ENCODE measurements around the gene SNX1.

DNA sequence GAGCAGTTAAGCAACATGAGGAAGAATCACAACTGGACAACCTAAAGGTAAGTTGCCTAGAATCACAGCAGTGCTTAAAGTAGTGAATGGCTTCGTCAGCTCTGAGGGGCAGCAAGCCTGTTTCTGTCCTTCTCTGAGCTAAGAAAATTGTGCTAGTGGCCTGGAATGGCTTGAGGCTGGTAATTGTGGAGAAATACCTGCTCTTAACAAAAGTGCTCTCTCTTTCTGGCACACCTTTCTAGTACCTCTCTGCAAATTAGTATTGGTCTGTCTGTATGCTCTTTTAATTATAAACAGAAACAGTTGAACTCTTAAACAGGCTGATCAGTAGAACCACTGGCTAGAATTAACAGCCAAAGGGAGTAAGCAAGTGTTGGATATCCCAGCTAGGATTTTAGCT lies 11.6 kb downstream of the SNX1 start:
- TF ChIP-seq, protein P1, sequence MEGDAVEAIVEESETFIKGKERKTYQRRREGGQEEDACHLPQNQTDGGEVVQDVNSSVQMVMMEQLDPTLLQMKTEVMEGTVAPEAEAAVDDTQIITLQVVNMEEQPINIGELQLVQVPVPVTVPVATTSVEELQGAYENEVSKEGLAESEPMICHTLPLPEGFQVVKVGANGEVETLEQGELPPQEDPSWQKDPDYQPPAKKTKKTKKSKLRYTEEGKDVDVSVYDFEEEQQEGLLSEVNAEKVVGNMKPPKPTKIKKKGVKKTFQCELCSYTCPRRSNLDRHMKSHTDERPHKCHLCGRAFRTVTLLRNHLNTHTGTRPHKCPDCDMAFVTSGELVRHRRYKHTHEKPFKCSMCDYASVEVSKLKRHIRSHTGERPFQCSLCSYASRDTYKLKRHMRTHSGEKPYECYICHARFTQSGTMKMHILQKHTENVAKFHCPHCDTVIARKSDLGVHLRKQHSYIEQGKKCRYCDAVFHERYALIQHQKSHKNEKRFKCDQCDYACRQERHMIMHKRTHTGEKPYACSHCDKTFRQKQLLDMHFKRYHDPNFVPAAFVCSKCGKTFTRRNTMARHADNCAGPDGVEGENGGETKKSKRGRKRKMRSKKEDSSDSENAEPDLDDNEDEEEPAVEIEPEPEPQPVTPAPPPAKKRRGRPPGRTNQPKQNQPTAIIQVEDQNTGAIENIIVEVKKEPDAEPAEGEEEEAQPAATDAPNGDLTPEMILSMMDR (conservative IDR thresholded peaks at IDR 0.05), result no peak
- TF ChIP-seq ZFX (IDR thresholded peaks at IDR 0.05), result no peak

Measured in C4-2B (cell line).